ENCODE data around the gene POU6F1.
A peak's percentile ranks its signal among the peaks of the same experiment; 100 is the strongest.

Gene POU6F1

GRCh38 chr12:51247523-51248206 is 29.8 kb upstream of the POU6F1 start:
- no peak overlapping the region for H3K4me2 ChIP-seq (ENCODE audit: low read length)
- no peak overlapping the region for H3K4ac ChIP-seq (ENCODE audit: low read depth, low read length)
- WGBS (ENCODE audit: extremely low coverage, insufficient coverage, insufficient read length), result no CpG with 5 or more reads among the region's 14 CpGs
- no peak for DNase-seq
- H3K18ac ChIP-seq (ENCODE audit: low read length), result no peak overlapping the region
- H3K14ac ChIP-seq (ENCODE audit: low read length), result no peak overlapping the region
- H4K91ac ChIP-seq (ENCODE audit: low read depth, low read length), result no peak overlapping the region
- H3K4me1 ChIP-seq (ENCODE audit: control insufficient read depth in 1 of 2, insufficient read depth in 2 of 2, low read length in 2 of 2), result peaks cover 0 to 2% of the 10 kb centered on the region in 2 experiments
- no peak overlapping the region for H4K12ac ChIP-seq (ENCODE audit: low read depth, low read length)
- peaks cover 1% of the 10 kb centered on the region for H3K9me3 ChIP-seq (ENCODE audit: insufficient read depth, low read depth, low read length)
- H3K79me2 ChIP-seq (ENCODE audit: control insufficient read depth, insufficient read depth, low read length, poor library complexity), result no peaks in the 10 kb centered on the region
- no peak overlapping the region for H4K8ac ChIP-seq (ENCODE audit: low read depth, low read length)
- H2BK120ac ChIP-seq (ENCODE audit: insufficient read depth, low read length, poor library complexity), result no peak overlapping the region
- no peak overlapping the region for H2AK5ac ChIP-seq (ENCODE audit: low read length)
- no peak overlapping the region for H3K27ac ChIP-seq (ENCODE audit: low read depth, low read length)
- H3K4me3 ChIP-seq (ENCODE audit: low read depth, low read length), result no peak overlapping the region
- no peak overlapping the region for H2AFZ ChIP-seq (ENCODE audit: insufficient read depth, low read length, poor library complexity)
- H2BK5ac ChIP-seq (ENCODE audit: low read depth, low read length, poor library complexity), result no peak overlapping the region
- H3K9ac ChIP-seq (ENCODE audit: low read length), result no peak overlapping the region
- H3K27me3 ChIP-seq (ENCODE audit: insufficient read depth, low read length), result no peaks in the 10 kb centered on the region
- H3K23ac ChIP-seq (ENCODE audit: low read length), result no peak overlapping the region
- H2BK12ac ChIP-seq (ENCODE audit: low read length), result no peak overlapping the region
- H3K79me1 ChIP-seq (ENCODE audit: low read length), result no peaks in the 10 kb centered on the region
- peaks cover 17 to 28% of the 10 kb centered on the region in 2 experiments for H3K36me3 ChIP-seq (ENCODE audit: control insufficient read depth in 1 of 2, insufficient read depth in 2 of 2, low read length in 2 of 2)

- Histone ChIP-seq H3K14ac (ENCODE audit: low read length) (no peak overlapping the region), H2AK5ac (ENCODE audit: low read length) (no peak overlapping the region), H3K18ac (ENCODE audit: low read length) (no peak overlapping the region), H2BK120ac (ENCODE audit: insufficient read depth, low read length, poor library complexity) (no peak overlapping the region), H3K79me2 (ENCODE audit: control insufficient read depth, insufficient read depth, low read length, poor library complexity) (no peaks in the 10 kb centered on the region), H3K4me2 (ENCODE audit: low read length) (no peak overlapping the region), H2BK5ac (ENCODE audit: low read depth, low read length, poor library complexity) (no peak overlapping the region), H3K27me3 (ENCODE audit: insufficient read depth, low read length) (no peaks in the 10 kb centered on the region), H3K4me3 (ENCODE audit: low read depth, low read length) (no peak overlapping the region), H4K12ac (ENCODE audit: low read depth, low read length) (no peak overlapping the region), H2BK12ac (ENCODE audit: low read length) (no peak overlapping the region), H3K27ac (ENCODE audit: low read depth, low read length) (no peak overlapping the region), H3K9ac (ENCODE audit: low read length) (no peak overlapping the region), H2AFZ (ENCODE audit: insufficient read depth, low read length, poor library complexity) (no peak overlapping the region), H3K4me1 (ENCODE audit: control insufficient read depth in 1 of 2, insufficient read depth in 2 of 2, low read length in 2 of 2) (no peaks in the 10 kb centered on the region), H3K79me1 (ENCODE audit: low read length) (no peaks in the 10 kb centered on the region), H3K9me3 (ENCODE audit: insufficient read depth, low read depth, low read length) (peaks cover 1% of the 10 kb centered on the region), H3K36me3 (ENCODE audit: control insufficient read depth in 1 of 2, insufficient read depth in 2 of 2, low read length in 2 of 2) (peaks cover 20 to 35% of the 10 kb centered on the region in 2 experiments), H3K23ac (ENCODE audit: low read length) (no peak overlapping the region), H4K8ac (ENCODE audit: low read depth, low read length) (no peak overlapping the region), H4K91ac (ENCODE audit: low read depth, low read length) (no peak overlapping the region), H3K4ac (ENCODE audit: low read depth, low read length) (no peak overlapping the region)
- DNase-seq, result peak in 1 of 2 donors; percentile 7
- WGBS (ENCODE audit: extremely low coverage, insufficient coverage, insufficient read length), result 100% methylated on average over 3 of the region's 7 CpGs
These were observed 28.5 kb upstream of the POU6F1 start for GRCh38 chr12:51246254-51246853.

GRCh38 chr12:51245476-51246253 is 27.8 kb upstream of the POU6F1 start:
- Histone ChIP-seq H3K18ac (ENCODE audit: low read length) (no peak overlapping the region), H4K8ac (ENCODE audit: low read depth, low read length) (no peak overlapping the region), H2BK120ac (ENCODE audit: insufficient read depth, low read length, poor library complexity) (no peak overlapping the region), H3K14ac (ENCODE audit: low read length) (no peak overlapping the region), H3K36me3 (ENCODE audit: control insufficient read depth in 1 of 2, insufficient read depth in 2 of 2, low read length in 2 of 2) (peaks cover 23 to 40% of the 10 kb centered on the region in 2 experiments), H2BK12ac (ENCODE audit: low read length) (no peak overlapping the region), H3K4me2 (ENCODE audit: low read length) (no peak overlapping the region), H3K23ac (ENCODE audit: low read length) (no peak overlapping the region), H3K4me3 (ENCODE audit: low read depth, low read length) (no peak overlapping the region), H3K27me3 (ENCODE audit: insufficient read depth, low read length) (no peaks in the 10 kb centered on the region), H3K9ac (ENCODE audit: low read length) (no peak overlapping the region), H4K91ac (ENCODE audit: low read depth, low read length) (no peak overlapping the region), H3K4ac (ENCODE audit: low read depth, low read length) (no peak overlapping the region), H4K12ac (ENCODE audit: low read depth, low read length) (no peak overlapping the region), H2BK5ac (ENCODE audit: low read depth, low read length, poor library complexity) (no peak overlapping the region), H3K9me3 (ENCODE audit: insufficient read depth, low read depth, low read length) (peaks cover 1% of the 10 kb centered on the region), H3K79me2 (ENCODE audit: control insufficient read depth, insufficient read depth, low read length, poor library complexity) (no peaks in the 10 kb centered on the region), H2AFZ (ENCODE audit: insufficient read depth, low read length, poor library complexity) (no peak overlapping the region), H2AK5ac (ENCODE audit: low read length) (no peak overlapping the region), H3K79me1 (ENCODE audit: low read length) (no peaks in the 10 kb centered on the region), H3K4me1 (ENCODE audit: control insufficient read depth in 1 of 2, insufficient read depth in 2 of 2, low read length in 2 of 2) (no peaks in the 10 kb centered on the region), H3K27ac (ENCODE audit: low read depth, low read length) (no peak overlapping the region)
- no peak for DNase-seq
- no CpG with 5 or more reads among the region's 11 CpGs for WGBS (ENCODE audit: extremely low coverage, insufficient coverage, insufficient read length)

GRCh38 chr12:51244269-51244668 is 26.4 kb upstream of the POU6F1 start:
- peaks cover 0 to 4% of the 10 kb centered on the region in 2 experiments for H3K4me1 ChIP-seq (ENCODE audit: control insufficient read depth in 1 of 2, insufficient read depth in 2 of 2, low read length in 2 of 2)
- DNase-seq, result peak in 1 of 2 donors; percentile 33
- no peak overlapping the region for H3K9ac ChIP-seq (ENCODE audit: low read length)
- no peak overlapping the region for H4K91ac ChIP-seq (ENCODE audit: low read depth, low read length)
- H2BK12ac ChIP-seq (ENCODE audit: low read length), result no peak overlapping the region
- H3K27ac ChIP-seq (ENCODE audit: low read depth, low read length), result no peak overlapping the region
- no peak overlapping the region for H3K4ac ChIP-seq (ENCODE audit: low read depth, low read length)
- H2BK120ac ChIP-seq (ENCODE audit: insufficient read depth, low read length, poor library complexity), result no peak overlapping the region
- no peaks in the 10 kb centered on the region for H3K79me2 ChIP-seq (ENCODE audit: control insufficient read depth, insufficient read depth, low read length, poor library complexity)
- H2BK5ac ChIP-seq (ENCODE audit: low read depth, low read length, poor library complexity), result no peak overlapping the region
- no peak overlapping the region for H2AFZ ChIP-seq (ENCODE audit: insufficient read depth, low read length, poor library complexity)
- H4K12ac ChIP-seq (ENCODE audit: low read depth, low read length), result no peak overlapping the region
- no peak overlapping the region for H4K8ac ChIP-seq (ENCODE audit: low read depth, low read length)
- peaks cover under 1% of the 10 kb centered on the region for H3K79me1 ChIP-seq (ENCODE audit: low read length)
- no peak overlapping the region for H3K23ac ChIP-seq (ENCODE audit: low read length)
- H3K4me3 ChIP-seq (ENCODE audit: low read depth, low read length), result no peak overlapping the region
- no peak overlapping the region for H2AK5ac ChIP-seq (ENCODE audit: low read length)
- peaks cover 1% of the 10 kb centered on the region for H3K9me3 ChIP-seq (ENCODE audit: insufficient read depth, low read depth, low read length)
- H3K14ac ChIP-seq (ENCODE audit: low read length), result no peak overlapping the region
- H3K4me2 ChIP-seq (ENCODE audit: low read length), result no peak overlapping the region
- no peak overlapping the region for H3K18ac ChIP-seq (ENCODE audit: low read length)
- no peaks in the 10 kb centered on the region for H3K27me3 ChIP-seq (ENCODE audit: insufficient read depth, low read length)
- peaks cover 25 to 42% of the 10 kb centered on the region in 2 experiments for H3K36me3 ChIP-seq (ENCODE audit: control insufficient read depth in 1 of 2, insufficient read depth in 2 of 2, low read length in 2 of 2)
- WGBS (ENCODE audit: extremely low coverage, insufficient coverage, insufficient read length), result no CpG with 5 or more reads among the region's 4 CpGs

Data from trophoblast cell (in vitro differentiated cells and primary cell).